NCI-H446 (cell line): ENCODE measurements around the gene CAMP.
A peak's percentile ranks its signal among the peaks of the same experiment; 100 is the strongest.
"Not testable (repeated sequence)": the region's sequence is repeated elsewhere in the genome, so short reads cannot be mapped to it uniquely, and the experiment has no call there.

Experiments
- DNase-seq, 2 experiments: peaks; one replicate each; lab custom pipeline; 2025; lab: John Stamatoyannopoulos, UW

Gene CAMP

GRCh38 chr3:48222616-48223513, at the start of gene CAMP:
Gene CAMP, plus strand, starts transcription at chr3:48223495. Its CDS starts 17 bp downstream, at chr3:48223512.
- no peak for DNase-seq

- DNase-seq = no peak
Measured at GRCh38 chr3:48178072-48178471, 45.2 kb upstream of the CAMP start.

GRCh38 chr3:48180021-48180420, 43.3 kb upstream of the CAMP start:
- DNase-seq = no peak

GRCh38 chr3:48180531-48181253, 42.6 kb upstream of the CAMP start:
- DNase-seq = no peak

GRCh38 chr3:48184299-48184698, 39.0 kb upstream of the CAMP start:
- DNase-seq = no peak

GRCh38 chr3:48185129-48185528, 38.2 kb upstream of the CAMP start:
- DNase-seq = no peak

GRCh38 chr3:48186631-48187300, 36.5 kb upstream of the CAMP start:
- DNase-seq = no peak

GRCh38 chr3:48187301-48187578, 36.1 kb upstream of the CAMP start:
- DNase-seq = no peak

GRCh38 chr3:48187579-48188265, 35.6 kb upstream of the CAMP start:
- DNase-seq = no peak

- DNase-seq = peak; percentile 83 to 96
Measured at GRCh38 chr3:48188266-48189201, 34.8 kb upstream of the CAMP start, which contains the start of gene CDC25A. Gene CDC25A, minus strand, starts transcription at chr3:48188417. Its CDS starts 470 bp downstream, at chr3:48187947.

- DNase-seq = no peak
Measured at GRCh38 chr3:48189321-48189720, 34.0 kb upstream of the CAMP start.

GRCh38 chr3:48190911-48191310, 32.4 kb upstream of the CAMP start:
- DNase-seq = no peak

GRCh38 chr3:48194446-48195071, 28.7 kb upstream of the CAMP start:
- peak; percentile 18 to 73 for DNase-seq

- DNase-seq = no peak
Measured at GRCh38 chr3:48196611-48197010, 26.7 kb upstream of the CAMP start.

GRCh38 chr3:48199117-48199516, 24.2 kb upstream of the CAMP start:
- no peak for DNase-seq

- DNase-seq = no peak
Measured at GRCh38 chr3:48202632-48203031, 20.7 kb upstream of the CAMP start.

- no peak for DNase-seq
Measured at GRCh38 chr3:48208076-48208475, 15.2 kb upstream of the CAMP start.

GRCh38 chr3:48209445-48209844, 13.8 kb upstream of the CAMP start:
- no peak for DNase-seq

GRCh38 chr3:48210534-48210933, 12.8 kb upstream of the CAMP start:
- not testable (repeated sequence) for DNase-seq

- not testable (repeated sequence) for DNase-seq
Measured at GRCh38 chr3:48211776-48212175, 11.5 kb upstream of the CAMP start.

GRCh38 chr3:48214225-48214624, 9.1 kb upstream of the CAMP start:
- no peak for DNase-seq
